ENCODE data around the gene PPP1R9B. TPM values are rescaled to one million over a fixed set of nuclear protein-coding genes. Genes with fewer than 3 reads are reported as not detected.

PPP1R9B gene
- total RNA-seq, 2 donors from 2014 or later: 24.1 to 34.6 TPM

GRCh38 chr17:50188531-50188920 is 38.0 kb upstream of the PPP1R9B start:
- no peaks in the 10 kb centered on the region for H3K27me3 Mint-ChIP-seq (ENCODE audit: insufficient read depth)
- TF ChIP-seq CTCF (conservative IDR thresholded peaks at IDR 0.05): no peak
- no peaks in the 10 kb centered on the region for H3K4me1 ChIP-seq (ENCODE audit: control insufficient read depth, insufficient read depth, low read length)
- no peaks in the 10 kb centered on the region for H3K9me3 Mint-ChIP-seq
- peaks cover 9% of the 10 kb centered on the region for H3K4me1 Mint-ChIP-seq
- DNase-seq: no peak
- peaks cover 37% of the 10 kb centered on the region for H3K36me3 Mint-ChIP-seq (ENCODE audit: low read depth)
- no peak overlapping the region for H3K4me3 Mint-ChIP-seq
- no peak overlapping the region for H3K9ac ChIP-seq (ENCODE audit: extremely low read depth, low read length, poor library complexity, severe bottlenecking)
- peaks cover 12% of the 10 kb centered on the region for H3K36me3 ChIP-seq (ENCODE audit: control insufficient read depth, insufficient read depth, low read length)
- H3K27ac ChIP-seq (ENCODE audit: low read depth, low read length): no peak overlapping the region
- no peak overlapping the region for H3K27ac Mint-ChIP-seq
- H3K9me3 ChIP-seq (ENCODE audit: control insufficient read depth, low read length): no peaks in the 10 kb centered on the region
- H3K4me3 ChIP-seq (ENCODE audit: low read length): no peak overlapping the region
- 92 to 97% methylated on average over 8 to 13 of the region's 13 CpGs for whole genome bisulfite sequencing, 2 experiments (ENCODE audit: insufficient coverage in 1 of 2, insufficient read length in 1 of 2)
- no peaks in the 10 kb centered on the region for H3K27me3 ChIP-seq (ENCODE audit: control insufficient read depth, insufficient read depth, low read length, poor library complexity, severe bottlenecking)

- no peak overlapping the region for H3K9ac ChIP-seq (ENCODE audit: extremely low read depth, low read length, poor library complexity, severe bottlenecking)
- no peaks in the 10 kb centered on the region for H3K9me3 ChIP-seq (ENCODE audit: control insufficient read depth, low read length)
- no peak overlapping the region for H3K4me3 ChIP-seq (ENCODE audit: low read length)
- peaks cover 11% of the 10 kb centered on the region for H3K4me1 Mint-ChIP-seq
- WGBS, 2 experiments (ENCODE audit: insufficient coverage in 1 of 2, insufficient read length in 1 of 2): 91 to 96% methylated on average over 7 to 16 of the region's 17 CpGs
- no peak for TF ChIP-seq CTCF (conservative IDR thresholded peaks at IDR 0.05)
- H3K36me3 ChIP-seq (ENCODE audit: control insufficient read depth, insufficient read depth, low read length): peaks cover 12% of the 10 kb centered on the region
- H3K4me3 Mint-ChIP-seq: no peak overlapping the region
- no peak overlapping the region for H3K27ac Mint-ChIP-seq
- no peak overlapping the region for H3K27ac ChIP-seq (ENCODE audit: low read depth, low read length)
- DNase-seq: no peak
- H3K27me3 ChIP-seq (ENCODE audit: control insufficient read depth, insufficient read depth, low read length, poor library complexity, severe bottlenecking): no peaks in the 10 kb centered on the region
- no peaks in the 10 kb centered on the region for H3K4me1 ChIP-seq (ENCODE audit: control insufficient read depth, insufficient read depth, low read length)
- no peaks in the 10 kb centered on the region for H3K9me3 Mint-ChIP-seq
- H3K27me3 Mint-ChIP-seq (ENCODE audit: insufficient read depth): no peaks in the 10 kb centered on the region
- H3K36me3 Mint-ChIP-seq (ENCODE audit: low read depth): peaks cover 36% of the 10 kb centered on the region
Measured at GRCh38 chr17:50187751-50188530, 37.5 kb upstream of the PPP1R9B start.

GRCh38 chr17:50187394-50187725 is 36.9 kb upstream of the PPP1R9B start:
- peaks cover 11% of the 10 kb centered on the region for H3K4me1 Mint-ChIP-seq
- Histone ChIP-seq H3K4me3 (ENCODE audit: low read length) (no peak overlapping the region), H3K4me1 (ENCODE audit: control insufficient read depth, insufficient read depth, low read length) (no peaks in the 10 kb centered on the region), H3K9me3 (ENCODE audit: control insufficient read depth, low read length) (no peaks in the 10 kb centered on the region), H3K27me3 (ENCODE audit: control insufficient read depth, insufficient read depth, low read length, poor library complexity, severe bottlenecking) (no peaks in the 10 kb centered on the region), H3K9ac (ENCODE audit: extremely low read depth, low read length, poor library complexity, severe bottlenecking) (no peak overlapping the region), H3K27ac (ENCODE audit: low read depth, low read length) (no peak overlapping the region), H3K36me3 (ENCODE audit: control insufficient read depth, insufficient read depth, low read length) (peaks cover 11% of the 10 kb centered on the region)
- DNase-seq: no peak
- 92 to 97% methylated on average over 3 to 4 of the region's 4 CpGs for WGBS, 2 experiments (ENCODE audit: insufficient coverage in 1 of 2, insufficient read length in 1 of 2)
- no peak overlapping the region for H3K27ac Mint-ChIP-seq
- H3K36me3 Mint-ChIP-seq (ENCODE audit: low read depth): peaks cover 36% of the 10 kb centered on the region
- TF ChIP-seq CTCF (conservative IDR thresholded peaks at IDR 0.05): no peak
- no peaks in the 10 kb centered on the region for H3K9me3 Mint-ChIP-seq
- H3K4me3 Mint-ChIP-seq: no peak overlapping the region
- H3K27me3 Mint-ChIP-seq (ENCODE audit: insufficient read depth): no peaks in the 10 kb centered on the region
